Osteocyte (in vitro differentiated cells): ENCODE data around the gene NRIP3. TPM values are rescaled to one million over a fixed set of nuclear protein-coding genes. Genes with fewer than 3 reads are reported as not detected.
A peak's percentile ranks its signal among the peaks of the same experiment; 100 is the strongest.

Experiments used
- DNase-seq: peaks from one replicate; pipeline ENCODE4 v3.0.0; 2021; ENCODE audit warnings: mixed read lengths; ENCODE audit not compliant: unreplicated experiment; ENCODE audit errors: extremely low spot score
- H3K27ac Mint-ChIP-seq: one replicate; pipeline ENCODE4 v1.8.0; 2021; ENCODE audit warnings: mild to moderate bottlenecking, mixed read lengths; ENCODE audit not compliant: unreplicated experiment
- H3K27me3 Mint-ChIP-seq: one replicate; pipeline ENCODE4 v1.8.0; 2021; ENCODE audit warnings: mixed read lengths; ENCODE audit not compliant: unreplicated experiment
- H3K36me3 Mint-ChIP-seq: one replicate; pipeline ENCODE4 v1.8.0; 2021; ENCODE audit warnings: mixed read lengths; ENCODE audit not compliant: unreplicated experiment
- H3K4me1 Mint-ChIP-seq: one replicate; pipeline ENCODE4 v1.8.0; 2021; ENCODE audit warnings: mixed read lengths; ENCODE audit not compliant: unreplicated experiment
- H3K4me3 Mint-ChIP-seq: one replicate; pipeline ENCODE4 v1.8.0; 2021; ENCODE audit warnings: mild to moderate bottlenecking, moderate library complexity, mixed read lengths; ENCODE audit not compliant: unreplicated experiment
- H3K9me3 Mint-ChIP-seq: one replicate; pipeline ENCODE4 v1.8.0; 2021; ENCODE audit warnings: mixed read lengths; ENCODE audit not compliant: unreplicated experiment
- total RNA-seq: library from RNA; stranded (reverse); gene quantifications from 2 replicates; pipeline ENCODE4 v1.2.1, GENCODE V29; 2021
- TF ChIP-seq, protein P1 (sequence below): fragments of 200-600 bp; sonication (generic); IDR thresholded peaks from 2 replicates; pipeline ENCODE4 v1.5.0; 2021; ENCODE audit warnings: antibody characterized with exemption, mild to moderate bottlenecking, moderate library complexity

NRIP3 gene
- total RNA-seq, 1 donor from 2014 or later: 0.97 TPM

DNA sequence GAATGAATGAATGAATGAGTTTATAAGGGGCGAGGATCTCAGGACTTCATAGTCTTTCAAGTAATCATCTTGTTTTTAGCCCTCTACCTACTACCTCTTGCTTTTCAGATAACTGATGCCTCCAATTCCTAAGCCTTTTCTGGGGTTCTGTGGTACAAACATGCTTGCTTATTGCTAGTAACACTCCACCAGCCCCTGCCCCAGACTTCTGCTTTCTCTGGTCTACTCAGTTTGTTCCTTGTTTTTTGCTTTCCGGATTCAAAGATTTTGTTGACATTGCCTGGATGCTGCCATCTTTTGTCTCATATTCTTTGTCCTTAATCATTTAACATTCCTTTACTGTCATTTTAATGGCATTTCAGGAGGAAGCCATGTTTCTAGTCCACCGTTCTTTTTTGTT lies 30.7 kb downstream of the NRIP3 start:
- Mint-ChIP-seq H3K4me3 (no peak overlapping the region), H3K9me3 (no peaks in the 10 kb centered on the region), H3K36me3 (no peaks in the 10 kb centered on the region), H3K27me3 (no peaks in the 10 kb centered on the region), H3K27ac (no peak overlapping the region), H3K4me1 (peaks cover 3% of the 10 kb centered on the region)
- TF ChIP-seq, protein P1, sequence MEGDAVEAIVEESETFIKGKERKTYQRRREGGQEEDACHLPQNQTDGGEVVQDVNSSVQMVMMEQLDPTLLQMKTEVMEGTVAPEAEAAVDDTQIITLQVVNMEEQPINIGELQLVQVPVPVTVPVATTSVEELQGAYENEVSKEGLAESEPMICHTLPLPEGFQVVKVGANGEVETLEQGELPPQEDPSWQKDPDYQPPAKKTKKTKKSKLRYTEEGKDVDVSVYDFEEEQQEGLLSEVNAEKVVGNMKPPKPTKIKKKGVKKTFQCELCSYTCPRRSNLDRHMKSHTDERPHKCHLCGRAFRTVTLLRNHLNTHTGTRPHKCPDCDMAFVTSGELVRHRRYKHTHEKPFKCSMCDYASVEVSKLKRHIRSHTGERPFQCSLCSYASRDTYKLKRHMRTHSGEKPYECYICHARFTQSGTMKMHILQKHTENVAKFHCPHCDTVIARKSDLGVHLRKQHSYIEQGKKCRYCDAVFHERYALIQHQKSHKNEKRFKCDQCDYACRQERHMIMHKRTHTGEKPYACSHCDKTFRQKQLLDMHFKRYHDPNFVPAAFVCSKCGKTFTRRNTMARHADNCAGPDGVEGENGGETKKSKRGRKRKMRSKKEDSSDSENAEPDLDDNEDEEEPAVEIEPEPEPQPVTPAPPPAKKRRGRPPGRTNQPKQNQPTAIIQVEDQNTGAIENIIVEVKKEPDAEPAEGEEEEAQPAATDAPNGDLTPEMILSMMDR: no peak
- DNase-seq: no peak

DNA sequence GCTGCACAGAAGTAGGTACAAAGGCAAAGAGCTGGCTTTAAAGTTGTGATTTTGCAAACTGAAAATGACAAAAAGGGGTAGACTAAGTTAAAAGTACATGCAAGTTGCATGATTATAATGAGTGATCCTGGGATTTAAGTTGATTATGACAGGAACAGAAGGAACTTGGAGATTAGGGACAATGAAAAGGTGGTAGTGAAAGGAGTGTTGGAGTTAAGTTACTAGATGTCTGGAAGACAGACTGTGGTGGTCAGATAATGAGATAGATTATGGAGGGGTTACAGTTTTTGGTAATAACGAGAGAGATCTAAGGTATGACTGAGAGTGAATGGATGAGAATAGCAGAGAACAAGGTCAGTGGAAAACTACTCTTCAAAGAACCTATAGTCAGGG lies 31.9 kb downstream of the NRIP3 start:
- no peak overlapping the region for H3K4me3 Mint-ChIP-seq
- TF ChIP-seq, protein P1: no peak
- peaks cover 3% of the 10 kb centered on the region for H3K4me1 Mint-ChIP-seq
- no peaks in the 10 kb centered on the region for H3K36me3 Mint-ChIP-seq
- H3K27me3 Mint-ChIP-seq: no peaks in the 10 kb centered on the region
- H3K9me3 Mint-ChIP-seq: no peaks in the 10 kb centered on the region
- H3K27ac Mint-ChIP-seq: no peak overlapping the region
- no peak for DNase-seq

DNA sequence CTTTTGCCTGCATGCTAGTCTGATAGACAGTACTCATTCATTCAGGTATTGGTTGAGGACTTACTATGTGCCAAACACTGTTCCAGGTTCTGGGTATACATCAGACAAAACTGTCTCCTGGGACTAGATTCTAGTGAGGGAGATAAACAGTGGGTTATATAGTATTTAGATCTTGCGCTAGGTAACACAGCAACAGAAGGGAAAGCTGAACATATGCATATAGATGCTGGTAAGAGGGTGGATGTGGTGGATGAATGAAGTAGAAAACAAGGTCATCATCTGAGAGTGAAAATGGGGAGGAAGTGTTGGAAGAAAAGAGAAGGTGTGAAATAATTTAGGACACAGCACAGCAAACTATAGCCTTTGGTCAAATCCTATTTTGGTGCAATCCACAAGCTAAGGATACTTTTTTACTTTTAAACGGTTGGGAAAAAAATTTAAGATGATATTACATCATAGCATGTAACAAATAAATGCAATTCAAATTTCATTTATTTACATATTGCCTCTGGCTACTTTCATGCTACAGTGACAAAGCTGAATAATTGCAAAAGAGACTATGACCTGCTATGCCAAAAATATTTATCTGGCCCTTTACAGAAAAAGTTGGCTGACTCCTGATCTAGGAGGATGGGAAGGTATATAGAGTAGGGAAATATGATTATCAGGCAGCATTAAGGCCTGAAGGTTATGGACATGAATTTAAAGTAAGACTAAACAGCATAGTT lies 32.4 kb downstream of the NRIP3 start:
- Mint-ChIP-seq H3K4me3 (no peak overlapping the region), H3K9me3 (no peaks in the 10 kb centered on the region), H3K36me3 (no peaks in the 10 kb centered on the region), H3K4me1 (peaks cover 3% of the 10 kb centered on the region), H3K27ac (no peak overlapping the region), H3K27me3 (no peaks in the 10 kb centered on the region)
- no peak for DNase-seq
- TF ChIP-seq, protein P1: no peak

DNA sequence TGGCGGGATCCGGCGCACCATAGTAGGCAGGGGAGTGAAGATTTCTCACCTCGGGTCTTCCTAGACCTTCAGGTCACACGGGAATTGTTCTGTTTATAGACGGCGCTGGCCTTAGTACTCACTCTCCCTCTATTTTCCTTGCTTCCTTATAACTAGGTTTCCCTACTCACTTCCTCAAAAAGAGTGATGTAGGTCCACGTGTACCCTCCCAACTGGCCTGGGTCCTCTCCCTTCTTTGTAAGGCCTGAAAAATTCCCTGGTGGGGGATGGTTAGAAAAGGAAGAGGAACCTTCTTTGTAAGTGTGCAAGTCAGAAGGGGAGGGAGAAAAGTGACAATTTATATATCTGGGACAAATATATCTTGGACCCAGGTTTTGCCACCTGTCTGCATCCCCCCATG lies 36.6 kb downstream of the NRIP3 start:
- no peak for DNase-seq
- no peak overlapping the region for H3K4me3 Mint-ChIP-seq
- no peak overlapping the region for H3K27ac Mint-ChIP-seq
- H3K9me3 Mint-ChIP-seq: no peaks in the 10 kb centered on the region
- TF ChIP-seq, protein P1: no peak
- no peaks in the 10 kb centered on the region for H3K27me3 Mint-ChIP-seq
- H3K36me3 Mint-ChIP-seq: no peaks in the 10 kb centered on the region
- peaks cover 29% of the 10 kb centered on the region for H3K4me1 Mint-ChIP-seq

DNA sequence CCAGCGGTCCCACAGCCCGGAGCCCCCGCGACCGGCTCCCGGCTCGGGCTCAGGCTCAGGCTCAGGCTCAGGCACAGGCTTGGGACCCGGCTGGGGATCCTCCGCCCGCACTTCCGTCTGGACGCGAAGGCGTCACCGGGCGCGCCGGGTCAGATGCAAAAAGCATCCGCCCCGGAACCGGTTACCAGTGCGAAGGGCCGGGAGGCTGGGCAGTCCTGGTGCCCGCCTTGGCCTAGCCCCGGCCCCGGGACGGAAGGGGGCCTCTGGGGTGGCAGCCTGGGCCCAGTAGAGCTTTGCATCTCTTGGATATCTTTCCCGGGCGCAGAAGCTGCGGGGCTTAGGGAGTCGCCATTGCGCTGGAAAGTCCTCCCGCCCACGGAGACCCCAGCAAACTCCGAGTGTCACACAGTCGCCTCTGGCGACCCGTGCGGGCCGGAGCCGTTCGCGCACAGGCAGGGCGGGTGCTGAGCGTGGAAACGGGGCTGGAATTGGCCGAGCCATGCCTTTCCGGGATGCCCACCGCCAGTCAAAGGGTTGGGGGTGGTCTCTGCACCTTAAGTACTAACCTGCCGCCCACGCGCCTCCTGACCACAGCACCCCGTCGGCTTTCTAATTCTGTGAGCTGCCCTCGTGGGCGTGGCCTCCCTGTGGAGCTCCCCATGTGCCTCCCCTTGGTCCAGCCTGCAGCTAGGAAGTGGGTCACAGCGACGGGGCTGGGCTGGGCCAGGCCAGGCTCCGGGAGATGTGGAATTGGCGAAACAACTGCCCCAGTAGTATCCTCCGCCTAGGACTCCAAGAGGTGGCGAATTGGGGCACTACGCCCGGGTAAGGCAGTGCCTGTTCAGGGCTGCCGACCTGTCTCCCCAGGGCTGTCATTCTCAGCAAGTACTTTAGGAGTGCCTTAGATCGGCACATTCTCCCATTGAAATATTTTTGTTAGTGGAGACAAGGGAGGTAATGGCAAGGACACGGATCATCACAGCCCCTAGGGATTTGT lies 39.2 kb downstream of the NRIP3 start, which contains the start of gene TMEM9B:
Gene TMEM9B (minus strand): TSS at position 119 of the 997 bp plus-strand sequence. CDS start 129 bp downstream, outside the sequence.
- Mint-ChIP-seq H3K27ac (peak within 1 kb of the TSS; percentile 91), H3K9me3 (no peaks in the 10 kb centered on the region), H3K4me1 (peaks cover 29% of the 10 kb centered on the region), H3K4me3 (peak within 1 kb of the TSS; percentile 94), H3K27me3 (no peaks in the 10 kb centered on the region), H3K36me3 (no peaks in the 10 kb centered on the region)
- peak; percentile 93 for DNase-seq
- TF ChIP-seq, protein P1: no peak
